Measurements from ENCODE around the gene SPHKAP. TPM values are rescaled to one million over a fixed set of nuclear protein-coding genes. Genes with fewer than 3 reads are reported as not detected.

The SPHKAP gene
- total RNA-seq, 1 donor from 2014 or later, result 0.51 TPM

DNA sequence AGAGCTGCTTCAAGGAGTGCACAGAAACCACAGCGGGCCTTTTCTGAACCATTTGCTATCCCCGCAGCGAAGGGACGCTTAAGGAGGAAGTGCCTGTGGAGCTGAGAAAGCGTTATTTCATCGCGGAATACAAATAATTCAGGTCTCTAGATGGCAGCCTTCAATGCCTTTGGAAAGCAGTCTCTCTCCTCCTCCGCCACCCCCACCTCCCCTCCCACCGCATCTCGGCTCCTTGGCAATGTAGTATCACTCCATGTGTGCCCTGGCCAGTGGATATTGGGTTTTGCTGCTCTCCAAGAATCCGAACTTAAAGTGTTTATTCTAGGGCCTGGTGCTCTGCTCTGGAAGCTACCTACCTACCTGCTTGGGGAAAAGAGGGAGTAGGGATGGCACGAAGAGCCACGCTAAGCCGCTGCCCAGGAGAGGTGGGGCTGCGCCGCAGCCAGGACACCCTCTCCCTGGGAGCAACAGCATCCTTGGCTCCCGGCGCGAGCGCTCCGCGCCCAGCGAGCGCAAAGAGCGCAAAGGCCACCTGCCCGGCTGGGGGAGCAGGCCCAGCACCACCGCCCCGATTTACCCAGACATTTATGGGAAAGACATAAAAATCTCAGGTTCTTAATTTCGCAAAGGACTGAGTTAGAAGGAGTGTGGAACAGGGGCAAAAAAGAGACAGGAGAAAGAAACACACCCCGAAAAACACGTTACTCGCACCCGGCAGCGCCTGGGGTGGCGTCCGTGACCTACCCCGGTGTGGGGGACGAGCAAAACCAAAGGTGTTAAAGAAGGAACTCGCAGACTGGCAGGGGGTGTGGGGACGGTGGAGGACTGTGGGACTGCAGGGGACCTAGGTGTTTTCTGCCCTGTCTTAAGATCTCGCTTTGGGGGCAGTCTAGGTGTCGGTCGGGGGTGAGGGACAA is 1.0 kb downstream of the SPHKAP start:
- H3K27ac Mint-ChIP-seq, result no peak overlapping the region
- H3K4me1 Mint-ChIP-seq (ENCODE audit: unreplicated experiment), result no peaks in the 10 kb centered on the region
- no peaks in the 10 kb centered on the region for H3K36me3 Mint-ChIP-seq
- TF ChIP-seq, protein P1, sequence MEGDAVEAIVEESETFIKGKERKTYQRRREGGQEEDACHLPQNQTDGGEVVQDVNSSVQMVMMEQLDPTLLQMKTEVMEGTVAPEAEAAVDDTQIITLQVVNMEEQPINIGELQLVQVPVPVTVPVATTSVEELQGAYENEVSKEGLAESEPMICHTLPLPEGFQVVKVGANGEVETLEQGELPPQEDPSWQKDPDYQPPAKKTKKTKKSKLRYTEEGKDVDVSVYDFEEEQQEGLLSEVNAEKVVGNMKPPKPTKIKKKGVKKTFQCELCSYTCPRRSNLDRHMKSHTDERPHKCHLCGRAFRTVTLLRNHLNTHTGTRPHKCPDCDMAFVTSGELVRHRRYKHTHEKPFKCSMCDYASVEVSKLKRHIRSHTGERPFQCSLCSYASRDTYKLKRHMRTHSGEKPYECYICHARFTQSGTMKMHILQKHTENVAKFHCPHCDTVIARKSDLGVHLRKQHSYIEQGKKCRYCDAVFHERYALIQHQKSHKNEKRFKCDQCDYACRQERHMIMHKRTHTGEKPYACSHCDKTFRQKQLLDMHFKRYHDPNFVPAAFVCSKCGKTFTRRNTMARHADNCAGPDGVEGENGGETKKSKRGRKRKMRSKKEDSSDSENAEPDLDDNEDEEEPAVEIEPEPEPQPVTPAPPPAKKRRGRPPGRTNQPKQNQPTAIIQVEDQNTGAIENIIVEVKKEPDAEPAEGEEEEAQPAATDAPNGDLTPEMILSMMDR (conservative IDR thresholded peaks at IDR 0.05), result no peak
- H3K4me3 Mint-ChIP-seq, result peak overlapping the region; percentile 57
- H3K27me3 Mint-ChIP-seq, result peaks cover 71% of the 10 kb centered on the region
- H3K9me3 Mint-ChIP-seq, result no peaks in the 10 kb centered on the region
- DNase-seq (ENCODE audit: extremely low spot score, unreplicated experiment), result no peak

DNA sequence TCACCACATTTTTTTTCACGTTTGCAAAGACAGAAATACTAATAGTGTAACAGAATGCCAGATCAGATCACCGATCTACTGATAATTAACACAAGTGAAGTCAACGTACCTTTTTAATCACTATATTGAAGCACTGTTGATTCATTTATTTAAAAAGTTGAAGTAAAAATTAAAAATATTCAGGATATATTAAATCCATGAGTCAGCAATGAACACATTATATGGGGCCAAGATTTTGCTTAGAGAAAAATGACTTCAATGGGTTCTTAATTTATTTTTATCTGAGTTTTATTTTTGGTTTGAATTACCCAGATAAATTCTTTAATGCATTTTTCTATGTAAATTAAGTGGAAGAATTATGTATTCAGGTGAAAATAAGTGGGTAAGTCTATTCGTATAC is 14.2 kb downstream of the SPHKAP start:
- no peak for DNase-seq (ENCODE audit: extremely low spot score, unreplicated experiment)

DNA sequence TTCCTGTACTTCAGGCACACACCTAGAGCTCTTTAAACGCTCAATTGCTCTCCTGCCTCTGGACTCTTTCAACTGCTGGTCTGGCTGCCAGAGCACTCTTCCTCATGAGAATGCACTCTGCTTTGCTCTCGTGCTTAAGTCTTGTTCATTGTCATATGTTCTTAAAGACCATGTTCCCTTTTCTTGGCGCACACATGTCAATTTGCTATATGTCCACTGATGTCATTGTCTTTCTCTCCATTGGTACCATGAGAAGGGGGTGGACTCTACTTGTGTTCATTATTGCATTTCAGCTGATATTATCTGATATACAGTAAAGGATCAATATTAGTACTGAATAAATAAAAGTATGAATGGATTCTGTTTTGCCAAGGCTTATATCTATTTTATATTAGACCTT is 16.8 kb downstream of the SPHKAP start:
- H3K9me3 Mint-ChIP-seq, result no peaks in the 10 kb centered on the region

More for the DNA sequence above, 14.2 kb downstream of the SPHKAP start:
- TF ChIP-seq, protein P1 (conservative IDR thresholded peaks at IDR 0.05), result no peak
- H3K4me1 Mint-ChIP-seq (ENCODE audit: unreplicated experiment), result no peaks in the 10 kb centered on the region
- no peaks in the 10 kb centered on the region for H3K36me3 Mint-ChIP-seq
- H3K27me3 Mint-ChIP-seq, result peaks cover under 1% of the 10 kb centered on the region
- H3K4me3 Mint-ChIP-seq, result no peak overlapping the region
- H3K27ac Mint-ChIP-seq, result no peak overlapping the region
- no peaks in the 10 kb centered on the region for H3K9me3 Mint-ChIP-seq

DNA sequence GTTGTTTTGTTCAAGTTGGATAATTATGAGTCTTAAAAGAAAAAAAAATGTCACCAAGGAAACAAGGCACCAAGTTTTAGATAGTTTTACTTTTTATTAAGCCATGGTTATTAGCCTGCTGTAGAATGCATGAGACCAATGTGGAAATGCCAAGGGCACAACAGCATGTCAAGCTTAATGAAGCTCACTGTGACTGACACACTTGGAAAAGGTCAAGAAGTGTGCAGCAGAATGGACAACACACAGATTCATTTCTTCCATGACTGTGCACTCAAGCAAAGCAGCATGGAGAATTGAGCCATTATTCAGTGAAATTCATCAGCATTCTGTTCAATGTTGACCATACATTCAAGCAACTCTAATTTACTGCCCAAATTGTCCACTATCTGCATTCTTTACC is 23.6 kb downstream of the SPHKAP start:
- Mint-ChIP-seq H3K4me1 (ENCODE audit: unreplicated experiment) (no peaks in the 10 kb centered on the region), H3K27me3 (no peaks in the 10 kb centered on the region), H3K36me3 (no peaks in the 10 kb centered on the region), H3K9me3 (no peaks in the 10 kb centered on the region), H3K27ac (no peak overlapping the region), H3K4me3 (no peak overlapping the region)
- TF ChIP-seq, protein P1 (conservative IDR thresholded peaks at IDR 0.05), result no peak
- no peak for DNase-seq (ENCODE audit: extremely low spot score, unreplicated experiment)

More for the DNA sequence above, 16.8 kb downstream of the SPHKAP start:
- TF ChIP-seq, protein P1 (conservative IDR thresholded peaks at IDR 0.05), result no peak
- Mint-ChIP-seq H3K27me3 (no peaks in the 10 kb centered on the region), H3K36me3 (no peaks in the 10 kb centered on the region), H3K4me1 (ENCODE audit: unreplicated experiment) (no peaks in the 10 kb centered on the region), H3K27ac (no peak overlapping the region), H3K4me3 (no peak overlapping the region)
- DNase-seq (ENCODE audit: extremely low spot score, unreplicated experiment), result no peak

DNA sequence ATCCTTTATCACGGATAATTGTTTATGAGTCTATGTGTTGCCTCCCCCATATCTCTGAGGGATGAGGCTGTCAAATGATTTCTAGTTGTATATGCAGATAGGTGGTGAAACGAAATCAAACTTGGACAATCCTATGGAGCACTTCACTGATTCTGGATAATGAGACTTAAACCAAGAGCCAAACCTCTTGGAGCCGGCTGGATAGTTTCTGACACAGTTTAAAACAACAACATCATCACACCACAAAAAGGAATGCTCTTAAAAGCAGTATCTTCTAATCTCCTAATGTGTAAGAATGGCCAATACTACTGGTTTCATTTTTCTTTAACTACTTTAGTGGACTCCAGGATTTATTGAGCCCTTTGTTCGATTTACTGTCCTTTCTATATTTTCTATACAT is 36.5 kb downstream of the SPHKAP start:
- H3K4me3 Mint-ChIP-seq, result no peak overlapping the region
- no peak for DNase-seq (ENCODE audit: extremely low spot score, unreplicated experiment)
- no peak overlapping the region for H3K27ac Mint-ChIP-seq
- TF ChIP-seq, protein P1 (conservative IDR thresholded peaks at IDR 0.05), result no peak
- no peaks in the 10 kb centered on the region for H3K27me3 Mint-ChIP-seq
- H3K36me3 Mint-ChIP-seq, result no peaks in the 10 kb centered on the region
- no peaks in the 10 kb centered on the region for H3K9me3 Mint-ChIP-seq
- H3K4me1 Mint-ChIP-seq (ENCODE audit: unreplicated experiment), result no peaks in the 10 kb centered on the region

Measured in type B pancreatic cell (in vitro differentiated cells).